Type B pancreatic cell (in vitro differentiated cells): ENCODE data around the gene PRRT4. TPM values are rescaled to one million over a fixed set of nuclear protein-coding genes. Genes with fewer than 3 reads are reported as not detected.

ENCODE experiments used
- DNase-seq: peaks from one replicate; pipeline ENCODE4 v3.0.0; 2021; ENCODE audit warnings: mixed read lengths; ENCODE audit not compliant: unreplicated experiment; ENCODE audit errors: extremely low spot score
- H3K27ac Mint-ChIP-seq: 2 replicates; pipeline ENCODE4 v1.8.0; 2021; ENCODE audit warnings: mild to moderate bottlenecking, mixed read lengths
- H3K27me3 Mint-ChIP-seq: 2 replicates; pipeline ENCODE4 v1.8.0; 2021; ENCODE audit warnings: mixed read lengths
- H3K36me3 Mint-ChIP-seq: 2 replicates; pipeline ENCODE4 v1.8.0; 2021; ENCODE audit warnings: mixed read lengths
- H3K4me1 Mint-ChIP-seq: one replicate; pipeline ENCODE4 v1.8.0; 2021; ENCODE audit warnings: mixed read lengths; ENCODE audit not compliant: unreplicated experiment
- H3K4me3 Mint-ChIP-seq: 2 replicates; pipeline ENCODE4 v1.8.0; 2021; ENCODE audit warnings: mild to moderate bottlenecking, mixed read lengths
- H3K9me3 Mint-ChIP-seq: 2 replicates; pipeline ENCODE4 v1.8.0; 2021; ENCODE audit warnings: mixed read lengths
- total RNA-seq: library from RNA; stranded (reverse); gene quantifications from 2 replicates; pipeline ENCODE4 v1.2.1, GENCODE V29; 2021; ENCODE audit warnings: low replicate concordance
- TF ChIP-seq, protein P1 (sequence below): fragments of 200-600 bp; sonication (generic); conservative IDR thresholded peaks from 2 replicates; pipeline ENCODE4 v1.5.0; 2021; ENCODE audit warnings: antibody characterized with exemption, mild to moderate bottlenecking

Gene PRRT4
- total RNA-seq, 1 donor from 2014 or later = 7.0 TPM

DNA sequence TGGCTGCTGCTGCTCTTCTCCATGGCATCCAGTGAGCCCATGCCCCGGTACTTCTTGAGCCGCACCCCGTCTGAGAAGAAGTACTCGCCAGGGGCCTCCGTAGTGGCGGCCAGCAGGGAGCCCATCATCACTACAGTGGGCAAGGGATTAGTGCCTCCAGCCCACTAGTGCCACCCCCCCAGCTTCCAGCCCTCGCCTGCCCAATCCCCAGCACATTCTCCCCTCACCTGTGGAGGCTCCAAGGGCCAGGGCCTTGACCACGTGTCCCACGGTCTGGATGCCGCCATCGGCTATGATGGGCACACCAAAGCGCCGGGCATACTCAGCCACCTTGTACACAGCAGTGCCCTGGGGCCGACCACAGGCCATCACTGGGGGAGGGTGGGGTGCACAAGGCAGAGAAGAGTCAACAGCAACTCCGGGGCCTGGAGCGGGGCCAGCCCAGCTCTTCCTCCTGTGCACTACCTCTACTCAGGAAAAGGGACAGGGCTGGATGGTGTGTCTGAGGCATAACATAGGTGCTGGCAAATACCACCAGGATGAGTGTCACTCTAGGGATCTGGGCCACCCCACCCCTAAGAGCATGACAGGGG, 33.5 kb upstream of the PRRT4 start:
- Mint-ChIP-seq H3K36me3 (peaks cover 4% of the 10 kb centered on the region), H3K27me3 (no peaks in the 10 kb centered on the region), H3K27ac (no peak overlapping the region), H3K9me3 (no peaks in the 10 kb centered on the region), H3K4me3 (no peak overlapping the region), H3K4me1 (no peaks in the 10 kb centered on the region)
- DNase-seq = no peak
- TF ChIP-seq, protein P1, sequence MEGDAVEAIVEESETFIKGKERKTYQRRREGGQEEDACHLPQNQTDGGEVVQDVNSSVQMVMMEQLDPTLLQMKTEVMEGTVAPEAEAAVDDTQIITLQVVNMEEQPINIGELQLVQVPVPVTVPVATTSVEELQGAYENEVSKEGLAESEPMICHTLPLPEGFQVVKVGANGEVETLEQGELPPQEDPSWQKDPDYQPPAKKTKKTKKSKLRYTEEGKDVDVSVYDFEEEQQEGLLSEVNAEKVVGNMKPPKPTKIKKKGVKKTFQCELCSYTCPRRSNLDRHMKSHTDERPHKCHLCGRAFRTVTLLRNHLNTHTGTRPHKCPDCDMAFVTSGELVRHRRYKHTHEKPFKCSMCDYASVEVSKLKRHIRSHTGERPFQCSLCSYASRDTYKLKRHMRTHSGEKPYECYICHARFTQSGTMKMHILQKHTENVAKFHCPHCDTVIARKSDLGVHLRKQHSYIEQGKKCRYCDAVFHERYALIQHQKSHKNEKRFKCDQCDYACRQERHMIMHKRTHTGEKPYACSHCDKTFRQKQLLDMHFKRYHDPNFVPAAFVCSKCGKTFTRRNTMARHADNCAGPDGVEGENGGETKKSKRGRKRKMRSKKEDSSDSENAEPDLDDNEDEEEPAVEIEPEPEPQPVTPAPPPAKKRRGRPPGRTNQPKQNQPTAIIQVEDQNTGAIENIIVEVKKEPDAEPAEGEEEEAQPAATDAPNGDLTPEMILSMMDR = no peak

DNA sequence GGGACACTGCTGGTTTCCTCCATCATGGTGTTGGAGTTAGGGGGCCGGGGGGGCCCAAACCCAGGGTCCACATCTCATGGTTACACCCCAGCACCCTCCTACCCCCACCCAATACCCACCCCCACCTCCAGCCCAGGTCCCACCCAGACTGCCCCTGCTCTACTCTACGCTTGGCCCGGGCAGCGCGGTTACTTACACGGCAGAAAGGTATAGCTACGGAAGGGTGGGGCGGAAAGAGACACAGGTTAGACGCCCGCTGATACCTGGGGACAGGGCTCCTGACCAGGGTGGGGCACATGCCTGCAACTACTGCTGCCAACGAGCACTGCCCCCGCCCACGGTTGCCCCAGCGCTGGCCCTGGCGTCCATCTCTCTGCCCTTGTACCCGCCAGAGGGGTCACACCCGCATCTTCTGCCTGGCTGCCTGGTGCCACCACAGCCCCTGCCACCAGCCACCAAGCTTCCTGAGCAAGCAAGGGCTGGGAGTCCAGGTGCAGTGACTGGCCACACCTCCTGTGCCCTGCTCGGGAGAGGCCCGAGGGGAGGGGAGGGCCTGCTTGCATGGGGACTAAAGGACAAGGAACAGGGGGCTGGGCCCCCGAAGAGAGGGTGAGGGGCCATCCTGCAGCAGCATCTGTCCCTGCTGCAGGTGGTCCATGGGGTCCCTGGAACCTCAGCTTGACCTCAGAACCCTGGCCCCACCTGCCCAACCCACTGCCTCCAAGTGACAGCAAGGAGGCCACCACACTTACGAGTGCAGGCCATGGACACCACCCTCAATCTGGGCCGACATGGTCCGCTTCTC, 32.2 kb upstream of the PRRT4 start:
- H3K36me3 Mint-ChIP-seq = peaks cover 4% of the 10 kb centered on the region
- H3K4me1 Mint-ChIP-seq = no peaks in the 10 kb centered on the region
- TF ChIP-seq, protein P1 = no peak
- H3K27me3 Mint-ChIP-seq = no peaks in the 10 kb centered on the region
- H3K9me3 Mint-ChIP-seq = no peaks in the 10 kb centered on the region
- no peak for DNase-seq
- no peak overlapping the region for H3K4me3 Mint-ChIP-seq
- H3K27ac Mint-ChIP-seq = no peak overlapping the region

DNA sequence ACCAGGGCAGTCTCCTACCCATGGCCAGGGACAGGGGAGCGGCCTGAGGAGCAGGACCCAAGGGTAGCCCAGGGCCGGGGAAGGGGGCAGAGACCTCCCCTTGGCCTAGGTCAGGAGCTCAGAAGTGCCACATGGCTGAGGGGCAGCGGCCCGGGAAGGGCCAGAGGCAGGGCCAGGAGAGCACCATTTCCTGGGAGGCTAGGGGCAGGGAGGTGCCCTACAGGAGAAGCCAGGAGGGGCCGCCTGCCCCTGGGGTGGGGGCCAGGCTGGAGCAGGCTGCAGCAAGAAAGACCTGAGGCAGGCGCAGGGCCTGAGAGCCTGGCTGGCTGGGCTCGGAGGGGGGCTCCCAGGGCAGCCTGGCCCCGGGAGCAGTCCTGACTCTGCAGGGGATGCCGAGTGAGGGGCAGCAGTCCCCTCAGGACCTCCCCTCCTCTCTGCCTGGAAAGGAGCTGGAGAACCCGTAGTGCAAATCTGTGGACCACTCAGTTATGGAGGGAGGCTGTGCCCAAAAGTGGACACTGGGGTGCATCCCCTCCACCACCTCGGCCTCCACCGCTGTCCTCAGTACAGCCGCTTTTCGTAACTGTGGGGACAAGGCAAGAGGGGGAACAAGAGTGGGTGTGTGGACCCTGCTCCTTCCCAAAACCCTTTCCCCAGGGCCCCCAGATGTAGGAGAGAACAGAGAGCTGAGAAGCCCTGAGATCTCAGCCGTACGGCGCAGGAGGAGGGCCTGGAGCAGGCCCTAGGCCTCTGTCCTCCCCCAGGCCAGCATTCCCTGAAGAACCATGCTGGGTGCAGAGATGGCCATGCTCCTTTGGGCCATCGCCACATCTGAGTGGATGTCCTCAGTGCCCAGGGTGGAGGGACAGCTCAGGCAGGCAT, 31.2 kb upstream of the PRRT4 start:
- Mint-ChIP-seq H3K4me3 (no peak overlapping the region), H3K4me1 (peaks cover 4% of the 10 kb centered on the region), H3K27ac (no peak overlapping the region), H3K27me3 (peaks cover under 1% of the 10 kb centered on the region), H3K36me3 (peaks cover 4% of the 10 kb centered on the region), H3K9me3 (no peaks in the 10 kb centered on the region)
- TF ChIP-seq, protein P1 = no peak
- no peak for DNase-seq

DNA sequence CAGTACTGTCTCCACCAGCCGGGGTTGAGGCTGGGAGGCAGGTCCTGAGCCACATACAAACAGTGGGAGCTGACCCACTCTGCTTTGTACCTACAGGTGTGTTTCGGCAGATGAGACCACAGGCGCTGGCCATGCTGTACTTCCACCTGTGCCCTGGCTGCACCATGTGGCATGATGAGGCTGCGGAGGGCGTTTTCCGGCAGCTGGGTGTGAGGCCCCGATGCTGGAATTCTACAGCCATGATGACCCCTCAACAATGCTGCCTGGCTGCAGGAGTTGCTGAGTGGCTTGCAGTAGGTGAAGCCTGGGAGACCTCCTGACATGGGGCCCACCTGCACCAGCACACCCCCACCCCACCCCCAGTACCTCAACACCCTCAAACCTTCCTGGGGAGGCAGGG, 30.3 kb upstream of the PRRT4 start:
- DNase-seq = no peak
- peaks cover 3% of the 10 kb centered on the region for H3K27me3 Mint-ChIP-seq

More for the DNA sequence above, 30.3 kb upstream of the PRRT4 start:
- no peak overlapping the region for H3K27ac Mint-ChIP-seq
- peaks cover 7% of the 10 kb centered on the region for H3K4me1 Mint-ChIP-seq
- no peak overlapping the region for H3K4me3 Mint-ChIP-seq
- no peaks in the 10 kb centered on the region for H3K9me3 Mint-ChIP-seq
- TF ChIP-seq, protein P1 = no peak
- peaks cover under 1% of the 10 kb centered on the region for H3K36me3 Mint-ChIP-seq
